Stimulated activated CD4-positive, alpha-beta T cell treated with anti-CD3 and anti-CD28 coated beads, Interleukin-15, amount 100 ng/mL, for 24 hours (primary cell): ENCODE results near the gene OR10G2.
"Not testable (repeated sequence)": the region's sequence is repeated elsewhere in the genome, so short reads cannot be mapped to it uniquely, and the experiment has no call there.

ENCODE experiments used
- DNase-seq: peaks from one replicate; pipeline ENCODE4 v3.0.0-alpha.2; 2020

The OR10G2 gene

GRCh38 chr14:21634840-21635239 lies at the start of gene OR10G2:
Gene OR10G2 (minus strand): TSS chr14:21634940. CDS start chr14:21634842, 98 bp downstream.
- no peak for DNase-seq

GRCh38 chr14:21680072-21680471 lies 45.3 kb upstream of the OR10G2 start:
- DNase-seq: no peak

GRCh38 chr14:21675566-21675965 lies 40.8 kb upstream of the OR10G2 start:
- DNase-seq: no peak

GRCh38 chr14:21673718-21674117 lies 39.0 kb upstream of the OR10G2 start, which contains the start of gene OR4E1:
Gene OR4E1 (minus strand): TSS chr14:21673818. CDS start chr14:21670935, 2,883 bp downstream.
- no peak for DNase-seq

- no peak for DNase-seq
These were observed 37.4 kb upstream of the OR10G2 start for GRCh38 chr14:21672116-21672515.

- no peak for DNase-seq
These were observed 36.6 kb upstream of the OR10G2 start for GRCh38 chr14:21671371-21671770.

GRCh38 chr14:21669284-21669683 lies 34.5 kb upstream of the OR10G2 start:
- DNase-seq: no peak

GRCh38 chr14:21668377-21668776 lies 33.6 kb upstream of the OR10G2 start:
- DNase-seq: no peak

GRCh38 chr14:21656980-21657379 lies 22.2 kb upstream of the OR10G2 start:
- DNase-seq: no peak

GRCh38 chr14:21654215-21654614 lies 19.5 kb upstream of the OR10G2 start:
- no peak for DNase-seq

- DNase-seq: no peak
These were observed 18.7 kb upstream of the OR10G2 start, which contains the start of gene OR4E2 for GRCh38 chr14:21653331-21653885. Gene OR4E2 (plus strand): TSS chr14:21653835. CDS start chr14:21665083, 11,248 bp downstream.

GRCh38 chr14:21652209-21652808 lies 17.6 kb upstream of the OR10G2 start:
- DNase-seq: no peak

- no peak for DNase-seq
These were observed 12.6 kb upstream of the OR10G2 start for GRCh38 chr14:21647380-21647779.

- DNase-seq: no peak
These were observed 8.7 kb upstream of the OR10G2 start for GRCh38 chr14:21643407-21643806.

GRCh38 chr14:21642683-21643082 lies 7.9 kb upstream of the OR10G2 start:
- DNase-seq: no peak

GRCh38 chr14:21631084-21631483 lies 3.7 kb downstream of the OR10G2 start:
- no peak for DNase-seq

GRCh38 chr14:21630503-21630902 lies 4.2 kb downstream of the OR10G2 start:
- not testable (repeated sequence) for DNase-seq

GRCh38 chr14:21626491-21627230 lies 8.1 kb downstream of the OR10G2 start:
- no peak for DNase-seq

GRCh38 chr14:21617614-21618013 lies 17.1 kb downstream of the OR10G2 start:
- DNase-seq: no peak

- DNase-seq: no peak
These were observed 20.5 kb downstream of the OR10G2 start for GRCh38 chr14:21614240-21614639.

- DNase-seq: no peak
These were observed 22.4 kb downstream of the OR10G2 start for GRCh38 chr14:21612324-21612723.

- DNase-seq: not testable (repeated sequence)
These were observed 32.6 kb downstream of the OR10G2 start for GRCh38 chr14:21602181-21602580.

- no peak for DNase-seq
These were observed 45.4 kb downstream of the OR10G2 start for GRCh38 chr14:21589317-21589716.
